CD14-positive monocyte (primary cell): ENCODE data around the gene ZNF487. TPM values are rescaled to one million over a fixed set of nuclear protein-coding genes. Genes with fewer than 3 reads are reported as not detected.

Experiments
- DNase-seq, 3 donors: peaks; one replicate each; pipeline ENCODE4 v3.0.0-alpha.2; 2011 to 2022
- H2AFZ ChIP-seq: 2 replicates; pipeline ENCODE4 v1.6.0; 2012; ENCODE audit warnings: mild to moderate bottlenecking, low read depth, low read length, inconsistent platforms; ENCODE audit not compliant: insufficient read depth, poor library complexity, severe bottlenecking
- H3K27ac ChIP-seq, 2 donors: 1 replicate in 1 of 2; 2 replicates in 1 of 2; pipeline ENCODE4 v1.5.1; 2012 to 2013; ENCODE audit warnings: low read length in 2 of 2, control low read depth in 1 of 2, inconsistent platforms in 1 of 2, low read depth in 1 of 2, mild to moderate bottlenecking in 1 of 2
- H3K27me3 ChIP-seq, 2 donors: one replicate each; pipeline versions ENCODE4 v1.6.0 to v1.6.1; 2011 to 2013; ENCODE audit warnings: low read length in 2 of 2; ENCODE audit not compliant: control insufficient read depth in 2 of 2, insufficient read depth in 2 of 2
- H3K36me3 ChIP-seq, 2 donors: replicated peaks in 1 of 2; 1 replicate in 1 of 2; 2 replicates in 1 of 2; pipeline versions ENCODE4 v1.5.1 to v1.6.1; 2012 to 2013; ENCODE audit warnings: low read length in 2 of 2, control low read depth in 1 of 2, inconsistent platforms in 1 of 2, mild to moderate bottlenecking in 1 of 2; ENCODE audit not compliant: insufficient read depth in 2 of 2, control insufficient read depth in 1 of 2
- H3K4me1 ChIP-seq, 2 donors: 1 replicate in 1 of 2; 2 replicates in 1 of 2; pipeline versions ENCODE4 v1.5.1 to v1.6.1; 2012 to 2013; ENCODE audit warnings: low read length in 2 of 2, control low read depth in 1 of 2, inconsistent platforms in 1 of 2, mild to moderate bottlenecking in 1 of 2, moderate library complexity in 1 of 2; ENCODE audit not compliant: insufficient read depth in 2 of 2, control insufficient read depth in 1 of 2
- H3K4me2 ChIP-seq: replicated peaks from 2 replicates; pipeline ENCODE3; 2012; ENCODE audit warnings: low read length, moderate library complexity, mild to moderate bottlenecking; ENCODE audit not compliant: poor library complexity, severe bottlenecking; ENCODE audit errors: extremely low read depth
- H3K4me3 ChIP-seq, 3 experiments: fragments of 200-600 bp in 1 of 3; sonication (generic) in 1 of 3; replicated peaks in 1 of 3; 1 replicate in 2 of 3; 2 replicates in 1 of 3; pipeline ENCODE4 v1.5.1; 2011 to 2013; ENCODE audit warnings: low read length in 3 of 3, mild to moderate bottlenecking in 3 of 3, control low read depth in 2 of 3, low read depth in 2 of 3, inconsistent platforms in 1 of 3, moderate library complexity in 1 of 3
- H3K79me2 ChIP-seq: 2 replicates; pipeline ENCODE4 v1.6.0; 2012; ENCODE audit warnings: mild to moderate bottlenecking, control low read depth, inconsistent platforms, low read length, moderate library complexity; ENCODE audit not compliant: insufficient read depth
- H3K9ac ChIP-seq: 2 replicates; pipeline ENCODE4 v1.6.0; 2017; ENCODE audit warnings: low read length, mild to moderate bottlenecking; ENCODE audit not compliant: insufficient read depth, poor library complexity, severe bottlenecking
- H3K9me3 ChIP-seq, 2 donors: replicated peaks in 1 of 2; 1 replicate in 1 of 2; 2 replicates in 1 of 2; pipeline versions ENCODE4 v1.5.1 to v1.6.1; 2012 to 2013; ENCODE audit warnings: low read length in 2 of 2, control low read depth in 1 of 2; ENCODE audit not compliant: control insufficient read depth in 1 of 2, insufficient read depth in 1 of 2
- H4K20me1 ChIP-seq: 2 replicates; pipeline ENCODE4 v1.6.0; 2012; ENCODE audit warnings: mild to moderate bottlenecking, low read length, control low read depth, moderate library complexity; ENCODE audit not compliant: insufficient read depth
- H3K27ac Mint-ChIP-seq, 7 donors: one replicate each; pipeline ENCODE4 v1.8.0; 2020; ENCODE audit warnings: mild to moderate bottlenecking in 7 of 7, mixed read lengths in 7 of 7, moderate library complexity in 6 of 7, inconsistent platforms in 2 of 7
- H3K27me3 Mint-ChIP-seq, 3 donors: one replicate each; pipeline ENCODE4 v1.8.0; 2021 to 2022; ENCODE audit warnings: low read depth in 3 of 3, mild to moderate bottlenecking in 3 of 3, mixed read lengths in 3 of 3, moderate library complexity in 3 of 3, inconsistent platforms in 1 of 3
- H3K36me3 Mint-ChIP-seq, 2 donors: one replicate each; pipeline ENCODE4 v1.8.0; 2020; ENCODE audit warnings: mixed read lengths in 2 of 2, inconsistent platforms in 1 of 2, mild to moderate bottlenecking in 1 of 2
- H3K4me1 Mint-ChIP-seq: one replicate; pipeline ENCODE4 v1.8.0; 2020; ENCODE audit warnings: mild to moderate bottlenecking, mixed read lengths
- H3K4me3 Mint-ChIP-seq, 2 donors: one replicate each; pipeline ENCODE4 v1.8.0; 2020; ENCODE audit warnings: mild to moderate bottlenecking in 2 of 2, mixed read lengths in 2 of 2, moderate library complexity in 1 of 2
- H3K9me3 Mint-ChIP-seq, 7 donors: one replicate each; pipeline ENCODE4 v1.8.0; 2020 to 2022; ENCODE audit warnings: mixed read lengths in 7 of 7, mild to moderate bottlenecking in 6 of 7, moderate library complexity in 6 of 7, inconsistent platforms in 2 of 7
- CTCF ChIP-seq: fragments of 200-600 bp; IDR thresholded peaks from one replicate; pipeline ENCODE4 v1.8.0; 2022; ENCODE audit warnings: antibody characterized with exemption, mild to moderate bottlenecking
- WGBS: methylation state at CpG from one replicate; pipeline ENCODE4 v1.1.5; 2013; ENCODE audit warnings: missing lambda C conversion rate; ENCODE audit not compliant: insufficient coverage; 5-methylcytosine and 5-hydroxymethylcytosine counted together
- intact Hi-C, 2 donors: fragments of 100-400 bp; cut with micrococcal nuclease; formaldehyde crosslinking; loops; one replicate each; pipeline versions ENCODE4 v1.15.0 to v1.15.1; 2023
- polyA plus RNA-seq, 3 donors: library from polyadenylated mRNA; depleted of rRNA in 1 of 3; unstranded in 2 of 3; stranded (reverse) in 1 of 3; fragments of 300-500 nt in 2 of 3; fragments of >200 nt in 1 of 3; fragmentation: Illumina TruSeq in 2 of 3; gene quantifications; 1 replicate in 2 of 3; 2 replicates in 1 of 3; pipeline ENCODE4 v1.2.3, GENCODE V29; 2012 to 2021

The ZNF487 gene
- polyA plus RNA-seq, 3 donors = 8.6 to 19.7 (median 15.6) TPM

GRCh38 chr10:43411536-43411935, 25.4 kb upstream of the ZNF487 start:
- no peak overlapping the region for H2AFZ ChIP-seq
- H4K20me1 ChIP-seq = peaks cover 13% of the 10 kb centered on the region
- intact Hi-C loops = no loop called here
- DNase-seq = no peak
- no peaks in the 10 kb centered on the region for H3K27me3 ChIP-seq
- H3K9ac ChIP-seq = no peak overlapping the region
- Mint-ChIP-seq H3K4me1 (peaks cover 16% of the 10 kb centered on the region), H3K4me3 (no peak overlapping the region), H3K27me3 (peaks cover 0 to 3% (median 1%) of the 10 kb centered on the region in 3 donors), H3K36me3 (no peaks in the 10 kb centered on the region), H3K9me3 (peaks cover 0 to 2% (median 0%) of the 10 kb centered on the region in 7 donors), H3K27ac (no peak overlapping the region)
- no peak overlapping the region for H3K27ac ChIP-seq
- no peaks in the 10 kb centered on the region for H3K36me3 ChIP-seq
- H3K9me3 ChIP-seq = no peaks in the 10 kb centered on the region
- no peak overlapping the region for H3K4me2 ChIP-seq
- peaks cover 34% of the 10 kb centered on the region for H3K79me2 ChIP-seq
- 83% methylated on average over 2 of the region's 2 CpGs for WGBS
- TF ChIP-seq CTCF = no peak
- H3K4me3 ChIP-seq = no peak overlapping the region
- peaks cover 16 to 28% of the 10 kb centered on the region in 2 donors for H3K4me1 ChIP-seq

GRCh38 chr10:43415544-43415943, 21.4 kb upstream of the ZNF487 start:
- Histone ChIP-seq H3K9me3 (no peaks in the 10 kb centered on the region), H4K20me1 (no peaks in the 10 kb centered on the region), H3K4me2 (no peak overlapping the region), H3K36me3 (no peaks in the 10 kb centered on the region), H3K4me3 (no peak overlapping the region), H2AFZ (no peak overlapping the region), H3K79me2 (peaks cover 8% of the 10 kb centered on the region), H3K4me1 (peaks cover 36 to 47% of the 10 kb centered on the region in 2 donors), H3K27me3 (no peaks in the 10 kb centered on the region), H3K9ac (no peak overlapping the region), H3K27ac (no peak overlapping the region)
- Mint-ChIP-seq H3K27ac (no peak overlapping the region), H3K27me3 (peaks cover 0 to 3% (median 3%) of the 10 kb centered on the region in 3 donors), H3K36me3 (no peaks in the 10 kb centered on the region), H3K4me3 (no peak overlapping the region), H3K4me1 (peaks cover 34% of the 10 kb centered on the region), H3K9me3 (no peaks in the 10 kb centered on the region)
- no peak for TF ChIP-seq CTCF
- 100% methylated on average over 6 of the region's 10 CpGs for WGBS
- intact Hi-C loops = no loop called here
- DNase-seq = no peak
